Measurements from ENCODE around the gene CEBPZOS.

CEBPZOS gene

GRCh38 chr2:37231241-37232130 is 35.2 kb downstream of the CEBPZOS start, which contains the start of the genes CEBPZ and NDUFAF7:
Gene CEBPZ, minus strand, starts transcription at chr2:37231596. Its CDS starts 29 bp downstream, at chr2:37231567.
Gene NDUFAF7, plus strand, starts transcription at chr2:37231658. Its CDS starts 48 bp downstream, at chr2:37231706.
- in situ Hi-C loops (cut with MboI; ENCODE audit: low sequenced_read_pairs) = no loop called here
- Histone ChIP-seq H3K4me1 (peaks cover 20% of the 10 kb centered on the region), H3K4me3 (peak within 1 kb of the TSS; percentile 89), H3K27me3 (ENCODE audit: low read depth) (no peaks in the 10 kb centered on the region), H3K9me3 (no peaks in the 10 kb centered on the region), H3K36me3 (replicated peaks) (peaks cover 24% of the 10 kb centered on the region)
- DNase-seq (ENCODE audit: low spot score in 2 of 2) = peak; percentile 92

GRCh38 chr2:37232131-37232933 is 36.0 kb downstream of the CEBPZOS start:
- Histone ChIP-seq H3K36me3 (replicated peaks) (peaks cover 21% of the 10 kb centered on the region), H3K4me1 (peaks cover 13% of the 10 kb centered on the region)

GRCh38 chr2:37243435-37243834 is 47.1 kb downstream of the CEBPZOS start:
- peaks cover 74% of the 10 kb centered on the region for H3K36me3 ChIP-seq (replicated peaks)
- H3K4me3 ChIP-seq = no peak overlapping the region
- no peak for DNase-seq (ENCODE audit: low spot score in 2 of 2)
- H3K9me3 ChIP-seq = no peaks in the 10 kb centered on the region
- no peaks in the 10 kb centered on the region for H3K27me3 ChIP-seq (ENCODE audit: low read depth)
- H3K4me1 ChIP-seq = peaks cover 9% of the 10 kb centered on the region; the same call in 1 of the 2 replicates
- in situ Hi-C loops (cut with MboI; ENCODE audit: low sequenced_read_pairs) = no loop called here

More at GRCh38 chr2:37232131-37232933, 36.0 kb downstream of the CEBPZOS start:
- in situ Hi-C loops (cut with MboI; ENCODE audit: low sequenced_read_pairs) = no loop called here
- Histone ChIP-seq H3K27me3 (ENCODE audit: low read depth) (no peaks in the 10 kb centered on the region), H3K4me3 (peak overlapping the region; percentile 89), H3K9me3 (no peaks in the 10 kb centered on the region)
- no peak for DNase-seq (ENCODE audit: low spot score in 2 of 2)

GRCh38 chr2:37244017-37244416 is 47.7 kb downstream of the CEBPZOS start:
- Histone ChIP-seq H3K27me3 (ENCODE audit: low read depth) (no peaks in the 10 kb centered on the region), H3K4me1 (peaks cover 9% of the 10 kb centered on the region; the same call in 1 of the 2 replicates), H3K4me3 (no peak overlapping the region), H3K9me3 (no peaks in the 10 kb centered on the region), H3K36me3 (replicated peaks) (peaks cover 76% of the 10 kb centered on the region)
- in situ Hi-C loops (cut with MboI; ENCODE audit: low sequenced_read_pairs) = no loop called here
- DNase-seq (ENCODE audit: low spot score in 2 of 2) = no peak

- Histone ChIP-seq H3K9me3 (no peaks in the 10 kb centered on the region), H3K4me3 (no peak overlapping the region), H3K4me1 (peaks cover 9% of the 10 kb centered on the region; the same call in 1 of the 2 replicates), H3K36me3 (replicated peaks) (peaks cover 74% of the 10 kb centered on the region), H3K27me3 (ENCODE audit: low read depth) (no peaks in the 10 kb centered on the region)
- in situ Hi-C loops (cut with MboI; ENCODE audit: low sequenced_read_pairs) = no loop called here
- DNase-seq (ENCODE audit: low spot score in 2 of 2) = no peak
Measured at GRCh38 chr2:37244755-37245154, 48.5 kb downstream of the CEBPZOS start.

- Histone ChIP-seq H3K9me3 (no peaks in the 10 kb centered on the region), H3K27me3 (ENCODE audit: low read depth) (no peaks in the 10 kb centered on the region), H3K4me3 (no peak overlapping the region), H3K4me1 (peaks cover 9% of the 10 kb centered on the region; the same call in 1 of the 2 replicates), H3K36me3 (replicated peaks) (peaks cover 75% of the 10 kb centered on the region)
- in situ Hi-C loops (cut with MboI; ENCODE audit: low sequenced_read_pairs) = no loop called here
- DNase-seq (ENCODE audit: low spot score in 2 of 2) = no peak
Measured at GRCh38 chr2:37246205-37246604, 49.9 kb downstream of the CEBPZOS start.

- DNase-seq (ENCODE audit: low spot score in 2 of 2) = no peak
- Histone ChIP-seq H3K9me3 (no peaks in the 10 kb centered on the region), H3K4me1 (no peaks in the 10 kb centered on the region), H3K27me3 (ENCODE audit: low read depth) (no peaks in the 10 kb centered on the region), H3K4me3 (no peak overlapping the region), H3K36me3 (replicated peaks) (peaks cover 70% of the 10 kb centered on the region)
- in situ Hi-C loops (cut with MboI; ENCODE audit: low sequenced_read_pairs) = no loop called here
Measured at GRCh38 chr2:37250869-37251740, 54.8 kb downstream of the CEBPZOS start.

Measured in HAP-1 (cell line).